Activated naive CD4-positive, alpha-beta T cell treated with anti-CD3 and anti-CD28 coated beads, Interleukin-2, amount 50 U/mL, for 72 hours (primary cell): Measurements from ENCODE around the gene MMRN1. TPM values are rescaled to one million over a fixed set of nuclear protein-coding genes. Genes with fewer than 3 reads are reported as not detected.
"Not testable (repeated sequence)": the region's sequence is repeated elsewhere in the genome, so short reads cannot be mapped to it uniquely, and the experiment has no call there.

ENCODE experiments used
- ATAC-seq, 2 donors: fragments of 150-1000 bp; cut with Tn5 transposase; 2 replicates each; pipeline ENCODE4 v1.10.0; 2021; ENCODE audit warnings: mild to moderate bottlenecking in 2 of 2, moderate library complexity in 2 of 2
- DNase-seq, 2 donors: peaks; one replicate each; pipeline ENCODE4 v3.0.0; 2021 to 2022; ENCODE audit warnings: low spot score in 2 of 2
- H3K27ac Mint-ChIP-seq, 2 donors: one replicate each; pipeline ENCODE4 v1.8.0; 2022; ENCODE audit warnings: mild to moderate bottlenecking in 2 of 2, mixed read lengths in 2 of 2
- H3K36me3 Mint-ChIP-seq, 2 donors: one replicate each; pipeline ENCODE4 v1.8.0; 2022; ENCODE audit warnings: mixed read lengths in 2 of 2
- H3K9me3 Mint-ChIP-seq, 2 donors: one replicate each; pipeline ENCODE4 v1.8.0; 2022; ENCODE audit warnings: mixed read lengths in 2 of 2
- total RNA-seq, 2 donors: library from RNA; stranded (reverse); gene quantifications; one replicate each; pipeline ENCODE4 v1.2.3, GENCODE V29; 2022

MMRN1 gene
- total RNA-seq, 2 donors from 2014 or later = 0.04 to 0.11 TPM

DNA sequence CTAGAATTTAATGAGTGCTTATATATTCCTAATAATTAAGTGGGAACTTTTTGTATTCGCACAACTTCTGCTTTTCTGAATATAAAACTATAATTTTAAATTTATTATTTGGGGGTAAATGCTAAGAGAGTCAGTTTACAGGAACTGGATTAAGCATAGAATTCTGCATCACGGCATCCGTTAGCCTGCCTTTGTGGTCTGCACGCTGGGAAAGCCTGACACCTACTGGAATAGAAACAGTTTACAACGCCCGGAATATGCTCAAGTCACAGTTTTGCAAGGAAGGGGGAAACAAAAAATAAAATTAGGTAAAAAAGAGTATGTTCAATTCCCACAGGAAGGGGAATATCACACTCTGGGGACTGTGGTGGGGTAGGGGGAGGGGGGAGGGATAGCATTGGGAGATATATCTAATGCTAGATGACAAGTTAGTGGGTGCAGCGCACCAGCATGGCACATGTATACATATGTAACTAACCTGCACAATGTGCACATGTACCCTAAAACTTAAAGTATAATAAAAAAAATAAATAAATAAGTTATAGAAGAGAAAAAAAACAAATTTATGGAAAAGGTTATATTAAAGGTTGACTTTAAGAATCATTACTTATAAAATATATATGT is 7.3 kb downstream of the MMRN1 start:
- ATAC-seq = peak; percentile 69 to 85
- DNase-seq = peak in 1 of 2 donors; percentile 42
- H3K36me3 Mint-ChIP-seq, H3K27ac Mint-ChIP-seq, H3K9me3 Mint-ChIP-seq: not testable (repeated sequence)

DNA sequence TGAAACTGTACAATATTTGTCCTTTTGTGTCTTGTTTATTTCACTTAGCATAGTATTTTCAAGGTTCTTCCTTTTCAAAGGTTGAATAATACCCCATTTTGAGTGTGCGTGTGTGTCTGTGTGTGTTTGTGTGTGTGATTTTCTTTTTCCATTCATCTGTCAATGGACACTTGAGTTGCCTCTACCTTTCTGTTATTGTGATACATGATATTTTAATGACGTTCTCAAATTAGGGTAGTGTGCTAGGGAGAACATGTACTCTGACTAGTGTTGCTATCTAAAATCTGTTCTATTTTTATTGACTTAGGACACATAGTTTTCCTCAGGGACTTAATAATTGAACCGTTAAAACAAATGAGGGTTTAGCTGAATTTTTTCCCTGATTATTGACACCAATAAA is 9.9 kb downstream of the MMRN1 start:
- Mint-ChIP-seq H3K9me3 (no peaks in the 10 kb centered on the region), H3K27ac (no peak overlapping the region), H3K36me3 (no peaks in the 10 kb centered on the region)
- ATAC-seq = no peak
- no peak for DNase-seq

DNA sequence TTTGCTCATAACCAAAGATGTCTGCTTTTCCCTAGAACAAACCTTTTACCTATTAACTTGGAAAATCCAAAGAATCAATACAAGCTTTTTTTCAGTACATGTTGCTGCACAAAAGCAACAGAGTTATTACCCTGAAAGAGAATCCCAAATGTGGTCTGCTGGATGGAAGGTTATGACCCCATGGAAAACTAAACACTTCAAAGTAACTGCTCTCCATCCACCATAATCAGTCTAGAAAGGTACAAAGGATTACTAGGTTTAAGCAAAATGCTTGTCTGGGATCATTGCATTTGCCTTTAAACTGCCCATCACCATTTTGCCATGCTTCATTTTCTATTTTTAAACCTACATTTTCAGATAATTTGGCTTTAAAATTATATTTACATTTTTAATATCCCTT is 11.7 kb downstream of the MMRN1 start:
- ATAC-seq = no peak

GRCh38 chr4:89906777-89907521 is 12.3 kb downstream of the MMRN1 start:
- DNase-seq (no peak), ATAC-seq (peak in 1 of 2 donors; percentile 83)
- no peak overlapping the region for H3K27ac Mint-ChIP-seq
- H3K36me3 Mint-ChIP-seq = no peaks in the 10 kb centered on the region
- H3K9me3 Mint-ChIP-seq = no peaks in the 10 kb centered on the region

More for the DNA sequence above, 11.7 kb downstream of the MMRN1 start:
- no peak overlapping the region for H3K27ac Mint-ChIP-seq
- no peak for DNase-seq
- H3K36me3 Mint-ChIP-seq = no peaks in the 10 kb centered on the region
- no peaks in the 10 kb centered on the region for H3K9me3 Mint-ChIP-seq

DNA sequence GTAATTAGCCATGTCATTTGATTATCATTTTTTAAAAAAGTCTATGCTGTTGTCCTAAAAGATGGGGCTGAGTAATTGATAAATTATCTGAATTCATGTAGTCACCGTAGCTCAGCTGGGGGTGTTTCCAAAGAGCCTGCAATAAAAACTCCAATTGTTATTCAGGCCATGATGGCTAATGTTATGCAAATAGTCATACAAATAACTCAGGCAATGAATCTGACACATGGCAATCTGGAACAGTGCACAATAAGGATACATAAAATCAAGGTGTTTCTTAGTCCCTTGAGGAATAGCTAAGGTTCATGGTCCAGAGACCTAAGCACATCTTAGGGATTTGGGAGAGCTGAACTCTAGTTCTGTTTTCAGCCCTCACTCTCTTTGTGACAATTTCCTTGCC is 15.2 kb downstream of the MMRN1 start:
- Mint-ChIP-seq H3K27ac (no peak overlapping the region), H3K9me3 (no peaks in the 10 kb centered on the region), H3K36me3 (no peaks in the 10 kb centered on the region)
- no peak for DNase-seq
- no peak for ATAC-seq

- DNase-seq (no peak), ATAC-seq (no peak)
- Mint-ChIP-seq H3K27ac (no peak overlapping the region), H3K9me3 (no peaks in the 10 kb centered on the region), H3K36me3 (no peaks in the 10 kb centered on the region)
Measured at GRCh38 chr4:89913623-89914022, 19.0 kb downstream of the MMRN1 start.

DNA sequence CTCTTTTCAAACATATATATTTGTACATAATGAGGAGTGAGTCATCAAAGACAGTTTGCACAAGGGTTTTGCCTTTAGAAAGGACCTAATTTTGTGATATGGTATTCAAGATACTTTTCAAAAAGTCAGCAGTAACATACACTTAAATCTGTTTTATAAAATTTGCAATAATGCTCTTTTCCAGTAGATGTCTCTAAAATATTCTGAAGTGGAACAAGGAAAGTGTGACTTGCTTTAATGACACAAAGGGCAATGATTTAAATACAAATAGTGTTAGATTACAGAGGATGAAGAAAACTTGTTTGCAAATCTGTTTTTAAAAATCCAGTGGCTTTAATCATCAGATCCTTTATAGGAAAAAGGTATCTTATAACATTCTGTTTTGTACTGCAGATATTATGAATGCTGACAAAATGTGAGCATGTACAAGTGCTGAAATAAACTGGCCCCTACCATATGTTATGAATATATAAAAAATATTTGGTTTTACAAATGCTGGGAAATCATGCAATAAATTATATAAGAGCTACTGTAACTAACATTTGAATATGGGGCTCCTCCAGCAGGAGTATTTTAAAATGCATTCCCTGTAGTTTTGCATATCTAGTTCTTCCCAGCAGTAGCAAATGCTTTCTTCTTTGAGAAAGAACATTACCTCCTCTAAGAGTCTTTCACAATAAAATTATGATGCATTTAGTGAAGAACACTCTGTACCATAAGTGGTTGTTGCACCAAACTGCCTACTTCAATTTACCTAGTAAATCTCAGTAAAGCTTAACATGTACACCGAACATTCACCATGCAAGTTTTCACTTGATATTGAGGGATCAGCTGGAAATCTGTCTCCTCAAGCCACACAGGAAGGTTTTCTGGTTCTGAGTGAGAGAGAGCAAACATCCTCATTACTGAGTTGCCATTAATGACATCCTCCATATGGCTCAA is 20.2 kb downstream of the MMRN1 start:
- H3K36me3 Mint-ChIP-seq = no peaks in the 10 kb centered on the region
- no peak overlapping the region for H3K27ac Mint-ChIP-seq
- DNase-seq (no peak), ATAC-seq (no peak)
- no peaks in the 10 kb centered on the region for H3K9me3 Mint-ChIP-seq

GRCh38 chr4:89915937-89916336 is 21.3 kb downstream of the MMRN1 start:
- no peaks in the 10 kb centered on the region for H3K36me3 Mint-ChIP-seq
- H3K9me3 Mint-ChIP-seq = no peaks in the 10 kb centered on the region
- DNase-seq = no peak
- no peak overlapping the region for H3K27ac Mint-ChIP-seq
- ATAC-seq = no peak

DNA sequence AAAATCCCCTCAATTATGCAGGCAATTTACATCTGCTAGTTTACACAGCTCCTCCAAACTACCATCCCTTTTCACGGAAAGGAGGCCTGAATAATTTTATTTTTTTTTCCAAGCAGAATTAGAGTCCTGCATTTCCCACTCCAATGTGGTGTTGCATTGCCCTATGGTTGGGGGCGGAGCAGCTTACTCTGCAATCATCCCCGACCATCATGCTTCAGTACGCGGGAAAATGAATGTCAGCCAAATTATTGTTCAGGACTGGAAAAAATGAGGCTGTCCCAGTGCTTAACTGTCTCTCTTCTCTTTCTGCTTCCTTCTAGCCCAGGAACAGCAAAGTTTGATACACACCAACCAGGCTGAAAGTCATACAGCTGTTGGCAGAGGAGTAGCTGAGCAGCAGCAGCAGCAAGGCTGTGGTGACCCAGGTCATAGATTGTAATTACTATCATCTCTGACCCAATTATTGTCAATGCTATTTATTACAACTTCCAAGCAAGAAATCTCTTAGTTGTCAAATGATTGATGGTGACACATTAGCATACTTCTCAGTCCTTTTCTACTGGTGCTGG is 28.3 kb downstream of the MMRN1 start:
- no peak for DNase-seq
- Mint-ChIP-seq H3K27ac (no peak overlapping the region), H3K9me3 (no peaks in the 10 kb centered on the region), H3K36me3 (no peaks in the 10 kb centered on the region)
- no peak for ATAC-seq

GRCh38 chr4:89928838-89929237 is 34.2 kb downstream of the MMRN1 start:
- H3K36me3 Mint-ChIP-seq = peaks cover 0 to 13% of the 10 kb centered on the region in 2 donors

DNA sequence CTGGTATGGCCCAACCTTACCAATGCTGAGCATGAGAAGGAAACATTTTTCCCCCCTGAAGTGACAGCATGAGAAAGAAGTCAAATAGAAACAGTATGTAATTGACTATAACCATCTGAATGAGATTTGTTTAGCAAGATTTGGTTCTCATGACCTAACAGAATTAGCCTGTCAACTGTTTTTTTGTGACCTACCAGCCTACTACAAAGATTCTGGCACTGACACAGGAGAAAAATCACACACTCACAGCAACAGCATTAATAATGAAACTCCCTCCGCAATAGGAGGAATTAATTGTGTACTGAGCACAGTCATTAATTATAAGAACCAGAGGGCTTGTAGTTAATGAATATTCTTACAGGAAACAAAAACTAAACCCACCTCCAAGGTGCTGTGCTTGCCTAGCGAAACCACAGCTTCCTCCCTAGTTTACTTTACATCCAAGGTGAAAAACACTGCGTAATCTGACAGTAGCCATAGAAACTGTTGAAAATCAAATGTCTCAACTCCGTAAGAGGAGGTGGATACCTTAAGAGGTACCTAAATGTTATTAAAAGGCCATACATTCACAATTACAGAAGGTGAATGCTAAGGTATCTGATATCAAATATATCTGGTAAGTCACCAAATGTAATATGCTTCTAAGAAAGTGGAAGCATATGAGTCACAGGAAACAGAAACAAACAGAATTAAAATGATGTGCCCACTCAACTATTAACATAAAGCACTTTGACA is 34.9 kb downstream of the MMRN1 start:
- no peak overlapping the region for H3K27ac Mint-ChIP-seq
- peaks cover 0 to 13% of the 10 kb centered on the region in 2 donors for H3K36me3 Mint-ChIP-seq
- DNase-seq = no peak
- peak in 1 of 2 donors; percentile 78 for ATAC-seq
- H3K9me3 Mint-ChIP-seq = peaks cover 0 to 6% of the 10 kb centered on the region in 2 donors

More at GRCh38 chr4:89928838-89929237, 34.2 kb downstream of the MMRN1 start:
- H3K27ac Mint-ChIP-seq = no peak overlapping the region
- ATAC-seq = peak in 1 of 2 donors; percentile 30
- peaks cover 0 to 6% of the 10 kb centered on the region in 2 donors for H3K9me3 Mint-ChIP-seq
- no peak for DNase-seq

GRCh38 chr4:89939546-89939945 is 44.9 kb downstream of the MMRN1 start:
- Mint-ChIP-seq H3K27ac (no peak overlapping the region), H3K36me3 (no peaks in the 10 kb centered on the region), H3K9me3 (no peaks in the 10 kb centered on the region)
- ATAC-seq = no peak
- DNase-seq = no peak

- DNase-seq = no peak
- Mint-ChIP-seq H3K9me3 (no peaks in the 10 kb centered on the region), H3K36me3 (no peaks in the 10 kb centered on the region), H3K27ac (no peak overlapping the region)
- no peak for ATAC-seq
Measured at GRCh38 chr4:89939994-89940393, 45.3 kb downstream of the MMRN1 start.

DNA sequence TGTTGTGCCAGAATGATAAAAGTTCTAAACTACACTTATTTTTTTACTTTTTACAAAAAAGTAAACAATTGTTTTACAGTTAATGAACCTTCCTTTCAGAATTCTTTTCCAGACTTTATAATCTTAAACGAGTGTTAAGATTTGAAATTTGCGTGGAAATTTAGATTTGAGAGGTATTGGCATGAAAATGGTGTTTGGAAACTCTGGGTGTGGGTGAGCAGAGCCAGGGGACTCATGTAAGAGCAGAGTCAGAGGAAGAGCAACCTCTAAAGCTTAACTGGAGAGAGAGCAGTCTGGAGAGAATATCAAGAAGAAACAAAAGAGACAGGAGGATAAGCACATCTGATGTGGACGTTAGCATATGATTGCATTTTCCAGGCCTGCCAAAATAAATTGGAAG is 48.2 kb downstream of the MMRN1 start:
- no peak overlapping the region for H3K27ac Mint-ChIP-seq
- no peaks in the 10 kb centered on the region for H3K9me3 Mint-ChIP-seq
- DNase-seq = no peak
- H3K36me3 Mint-ChIP-seq = no peaks in the 10 kb centered on the region
- ATAC-seq = no peak

DNA sequence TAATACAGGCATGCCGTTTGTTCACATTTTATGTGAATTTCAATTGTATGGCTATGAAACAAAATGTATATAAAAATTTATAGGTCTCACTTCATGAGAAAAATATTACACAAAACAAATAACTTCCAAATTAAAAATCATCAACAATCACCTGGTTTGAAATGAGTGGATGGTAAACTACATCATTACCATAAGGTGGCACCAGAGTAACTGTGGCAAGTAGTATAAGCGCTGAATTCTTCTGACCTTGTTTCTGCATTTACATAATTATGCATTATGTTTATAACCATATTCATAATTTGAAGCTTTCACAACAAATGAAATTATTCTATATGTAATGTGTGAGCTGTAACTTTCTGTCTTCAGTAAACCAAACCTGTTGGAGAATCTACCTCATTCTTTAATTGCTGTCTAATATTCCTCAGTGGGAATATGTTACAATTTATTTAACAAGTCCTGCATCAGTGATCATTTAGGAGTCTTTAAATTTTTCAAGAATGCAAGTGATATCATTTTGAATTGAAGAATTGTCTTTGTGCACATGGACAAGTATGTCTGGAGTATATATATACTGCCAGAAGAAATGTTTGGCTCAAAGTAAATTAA is 55.2 kb downstream of the MMRN1 start:
- Mint-ChIP-seq H3K36me3 (no peaks in the 10 kb centered on the region), H3K9me3 (no peaks in the 10 kb centered on the region), H3K27ac (no peak overlapping the region)
- no peak for DNase-seq
- ATAC-seq = no peak

DNA sequence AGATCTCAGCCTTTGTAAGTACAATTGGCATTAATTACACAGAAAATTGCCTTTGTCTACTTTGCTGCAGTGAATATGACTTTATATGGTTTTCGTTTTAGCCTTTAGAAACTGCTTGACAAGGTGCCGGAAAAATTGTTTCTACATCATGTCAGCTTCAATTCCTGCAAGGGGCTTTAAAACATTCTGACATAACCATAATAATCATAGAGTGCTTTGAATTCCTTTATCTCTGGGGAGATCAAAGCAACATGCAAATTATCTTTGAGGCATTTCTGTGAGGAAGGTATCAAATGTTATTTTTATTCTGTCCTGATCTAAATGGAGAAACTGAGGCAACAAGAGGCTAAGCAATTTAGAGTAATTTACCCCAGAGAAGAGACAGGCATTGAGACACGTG is 57.8 kb downstream of the MMRN1 start:
- no peak overlapping the region for H3K27ac Mint-ChIP-seq
- ATAC-seq = no peak
- H3K9me3 Mint-ChIP-seq = no peaks in the 10 kb centered on the region
- no peaks in the 10 kb centered on the region for H3K36me3 Mint-ChIP-seq
- no peak for DNase-seq
